GM23338 (cell line): ENCODE measurements around the gene LAMA1. TPM values are rescaled to one million over a fixed set of nuclear protein-coding genes. Genes with fewer than 3 reads are reported as not detected.

Experiments used
- ATAC-seq: fragments of 200-7000 bp; cut with Tn5 transposase; 3 replicates; pipeline ENCODE4 v1.9.1; 2020
- DNase-seq: peaks from one replicate; pipeline ENCODE4 v3.0.0-alpha.2; 2015; ENCODE audit warnings: low spot score
- H2AFZ ChIP-seq: fragments of 200-600 bp; sonication (generic); 2 replicates; pipeline ENCODE4 v1.8.0; 2016; ENCODE audit warnings: antibody characterized with exemption, mild to moderate bottlenecking, moderate library complexity
- H3F3A ChIP-seq: fragments of 200-600 bp; sonication (generic); replicated peaks from 2 replicates; pipeline ENCODE4 v1.8.0; 2017; ENCODE audit warnings: antibody characterized with exemption, mixed run types, low read depth
- H3K27ac ChIP-seq: fragments of 200-600 bp; sonication (generic); 2 replicates; pipeline ENCODE4 v1.6.1; 2016; ENCODE audit warnings: low read depth
- H3K27me3 ChIP-seq: fragments of 200-600 bp; sonication (generic); 2 replicates; pipeline ENCODE4 v1.8.0; 2016; ENCODE audit warnings: mild to moderate bottlenecking, mixed run types, moderate library complexity; ENCODE audit not compliant: insufficient read depth
- H3K36me3 ChIP-seq: fragments of 200-600 bp; sonication (generic); 2 replicates; pipeline ENCODE4 v1.8.0; 2016; ENCODE audit warnings: mild to moderate bottlenecking; ENCODE audit not compliant: insufficient read depth
- H3K4me1 ChIP-seq: fragments of 200-600 bp; sonication (generic); 2 replicates; pipeline ENCODE4 v1.8.0; 2016; ENCODE audit warnings: mild to moderate bottlenecking, moderate library complexity; ENCODE audit not compliant: insufficient read depth
- H3K4me2 ChIP-seq: fragments of 200-600 bp; sonication (generic); 2 replicates; pipeline ENCODE4 v1.7.1; 2017; ENCODE audit warnings: mixed run types
- H3K4me3 ChIP-seq: fragments of 200-600 bp; sonication (generic); 2 replicates; pipeline ENCODE4 v1.6.1; 2016; ENCODE audit warnings: mixed run types
- H3K79me2 ChIP-seq: fragments of 200-600 bp; sonication (generic); replicated peaks from 2 replicates; pipeline ENCODE4 v1.8.0; 2017; ENCODE audit warnings: mild to moderate bottlenecking; ENCODE audit not compliant: insufficient read depth
- H3K9me2 ChIP-seq: fragments of 200-600 bp; sonication (generic); 2 replicates; pipeline ENCODE4 v1.8.0; 2017; ENCODE audit not compliant: insufficient read depth
- H4K20me1 ChIP-seq: fragments of 200-600 bp; sonication (generic); replicated peaks from 2 replicates; pipeline ENCODE4 v1.8.0; 2017; ENCODE audit warnings: mild to moderate bottlenecking; ENCODE audit not compliant: insufficient read depth
- H3K27ac Mint-ChIP-seq: 2 replicates; pipeline ENCODE4 v1.8.0; 2020; ENCODE audit warnings: inconsistent platforms, mild to moderate bottlenecking, moderate library complexity, mixed read lengths
- H3K27me3 Mint-ChIP-seq: 3 replicates; pipeline ENCODE4 v1.8.0; 2022; ENCODE audit warnings: low read depth, mild to moderate bottlenecking, moderate library complexity, mixed read lengths, inconsistent platforms; ENCODE audit not compliant: insufficient read depth, poor library complexity
- H3K36me3 Mint-ChIP-seq: 3 replicates; pipeline ENCODE4 v1.8.0; 2021; ENCODE audit warnings: low read depth, mild to moderate bottlenecking, inconsistent platforms, moderate library complexity, mixed read lengths
- H3K4me1 Mint-ChIP-seq: 3 replicates; pipeline ENCODE4 v1.8.0; 2020; ENCODE audit warnings: mild to moderate bottlenecking, inconsistent platforms, mixed read lengths
- H3K4me3 Mint-ChIP-seq: 3 replicates; pipeline ENCODE4 v1.8.0; 2021; ENCODE audit warnings: moderate library complexity, mild to moderate bottlenecking, inconsistent platforms, mixed read lengths
- H3K9me3 Mint-ChIP-seq: 3 replicates; pipeline ENCODE4 v1.8.0; 2020; ENCODE audit warnings: moderate library complexity, mild to moderate bottlenecking, inconsistent platforms, mixed read lengths
- CREB1 ChIP-seq: fragments of 250-450 bp; sonication (Bioruptor Pico); IDR thresholded peaks from 2 replicates; pipeline ENCODE4 v1.5.0; 2020; ENCODE audit warnings: low read depth, mild to moderate bottlenecking, moderate library complexity
- ETS1 ChIP-seq: IDR thresholded peaks from 2 replicates; pipeline ENCODE4 v1.6.1; 2016; ENCODE audit warnings: antibody characterized with exemption
- EZH2 ChIP-seq: fragments of 200-600 bp; sonication (generic); IDR thresholded peaks from one replicate; pipeline ENCODE4 v1.8.0; 2017; ENCODE audit warnings: antibody characterized with exemption, mild to moderate bottlenecking, low read depth; ENCODE audit not compliant: unreplicated experiment
- EZH2phosphoT487 ChIP-seq: fragments of 200-600 bp; sonication (generic); IDR thresholded peaks from one replicate; pipeline ENCODE4 v1.8.1; 2018; ENCODE audit warnings: antibody characterized with exemption; ENCODE audit not compliant: unreplicated experiment
- JUNB ChIP-seq: IDR thresholded peaks from one replicate; pipeline ENCODE4 v1.6.1; 2016; ENCODE audit warnings: antibody characterized with exemption; ENCODE audit not compliant: unreplicated experiment
- NANOG ChIP-seq: IDR thresholded peaks from 2 replicates; pipeline ENCODE4 v1.6.1; 2016; ENCODE audit warnings: antibody characterized with exemption, borderline replicate concordance
- POLR2AphosphoS5 ChIP-seq: IDR thresholded peaks from 2 replicates; pipeline ENCODE4 v1.6.1; 2016; ENCODE audit warnings: antibody characterized with exemption, low read depth
- REST ChIP-seq: IDR thresholded peaks from one replicate; pipeline ENCODE4 v1.6.1; 2018; ENCODE audit warnings: antibody characterized with exemption; ENCODE audit not compliant: unreplicated experiment
- STAT1 ChIP-seq: IDR thresholded peaks from one replicate; pipeline ENCODE4 v1.6.1; 2016; ENCODE audit warnings: antibody characterized with exemption; ENCODE audit not compliant: unreplicated experiment
- ZNF114 ChIP-seq: fragments of 250-450 bp; sonication (Bioruptor Pico); IDR thresholded peaks from 2 replicates; pipeline ENCODE4 v1.5.0; 2020; ENCODE audit warnings: mild to moderate bottlenecking, moderate library complexity
- ZNF331 ChIP-seq: fragments of 250-450 bp; sonication (Bioruptor Pico); IDR thresholded peaks from 2 replicates; pipeline ENCODE4 v1.5.0; 2020; ENCODE audit warnings: low read depth, mild to moderate bottlenecking, moderate library complexity
- ZNF462 ChIP-seq: fragments of 250-450 bp; sonication (Bioruptor Pico); IDR thresholded peaks from 2 replicates; pipeline ENCODE4 v1.5.0; 2020; ENCODE audit warnings: mild to moderate bottlenecking, moderate library complexity
- polyA plus RNA-seq: library from polyadenylated mRNA; unstranded; fragments of >200 nt; fragmentation: Nextera tagmentation; extraction: Ambion mirVana; gene quantifications from 2 replicates; pipeline ENCODE4 v1.2.1, GENCODE V29; 2016
- total RNA-seq: library from RNA; depleted of rRNA; stranded (reverse); fragments of >200 nt; shearing (Covaris generic); gene quantifications from 2 replicates; pipeline ENCODE4 v1.2.3, GENCODE V29; 2014
- TF ChIP-seq, protein P1 (sequence below), 2 experiments: fragments of 200-600 bp in 1 of 2; sonication (generic) in 1 of 2; conservative IDR thresholded peaks; 2 replicates each; pipeline versions ENCODE4 v1.5.1 to v1.6.1; 2016 to 2017; ENCODE audit warnings: antibody characterized with exemption in 2 of 2, low read depth in 2 of 2, mild to moderate bottlenecking in 2 of 2, moderate library complexity in 1 of 2

LAMA1 gene
- total and polyA plus RNA-seq, 2 experiments from 2014 or later: 14.8 to 52.3 TPM

- TF ChIP-seq REST (no peak), JUNB (no peak), POLR2AphosphoS5 (no peak), EZH2phosphoT487 (no peak), ZNF331 (CRISPR knock-in tag) (no peak), CREB1 (no peak), ETS1 (no peak), EZH2 (no peak), NANOG (no peak), STAT1 (no peak), ZNF114 (CRISPR knock-in tag) (no peak), ZNF462 (CRISPR knock-in tag) (no peak)
- TF ChIP-seq, protein P1, sequence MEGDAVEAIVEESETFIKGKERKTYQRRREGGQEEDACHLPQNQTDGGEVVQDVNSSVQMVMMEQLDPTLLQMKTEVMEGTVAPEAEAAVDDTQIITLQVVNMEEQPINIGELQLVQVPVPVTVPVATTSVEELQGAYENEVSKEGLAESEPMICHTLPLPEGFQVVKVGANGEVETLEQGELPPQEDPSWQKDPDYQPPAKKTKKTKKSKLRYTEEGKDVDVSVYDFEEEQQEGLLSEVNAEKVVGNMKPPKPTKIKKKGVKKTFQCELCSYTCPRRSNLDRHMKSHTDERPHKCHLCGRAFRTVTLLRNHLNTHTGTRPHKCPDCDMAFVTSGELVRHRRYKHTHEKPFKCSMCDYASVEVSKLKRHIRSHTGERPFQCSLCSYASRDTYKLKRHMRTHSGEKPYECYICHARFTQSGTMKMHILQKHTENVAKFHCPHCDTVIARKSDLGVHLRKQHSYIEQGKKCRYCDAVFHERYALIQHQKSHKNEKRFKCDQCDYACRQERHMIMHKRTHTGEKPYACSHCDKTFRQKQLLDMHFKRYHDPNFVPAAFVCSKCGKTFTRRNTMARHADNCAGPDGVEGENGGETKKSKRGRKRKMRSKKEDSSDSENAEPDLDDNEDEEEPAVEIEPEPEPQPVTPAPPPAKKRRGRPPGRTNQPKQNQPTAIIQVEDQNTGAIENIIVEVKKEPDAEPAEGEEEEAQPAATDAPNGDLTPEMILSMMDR (conservative IDR thresholded peaks at IDR 0.05; ENCODE audit: low read depth in 2 of 2): no peak
- no peaks in the 10 kb centered on the region for H3F3A ChIP-seq
- no peaks in the 10 kb centered on the region for H3K27me3 ChIP-seq
- H3K27me3 Mint-ChIP-seq: no peaks in the 10 kb centered on the region
- H3K9me2 ChIP-seq: no peaks in the 10 kb centered on the region
- DNase-seq (no peak), ATAC-seq (no peak)
- H3K4me1 ChIP-seq: no peaks in the 10 kb centered on the region; the same call in 1 of the 2 replicates
- no peaks in the 10 kb centered on the region for H3K36me3 Mint-ChIP-seq
- H2AFZ ChIP-seq: no peak overlapping the region
- H3K4me1 Mint-ChIP-seq: peaks cover 7% of the 10 kb centered on the region; the same call in 2 of the 3 replicates
- no peak overlapping the region for H3K4me3 Mint-ChIP-seq
- H3K36me3 ChIP-seq: no peaks in the 10 kb centered on the region
- H3K4me3 ChIP-seq: no peak overlapping the region
- no peak overlapping the region for H3K27ac ChIP-seq
- H4K20me1 ChIP-seq: no peaks in the 10 kb centered on the region
- no peaks in the 10 kb centered on the region; the same call in 2 of the 3 replicates for H3K9me3 Mint-ChIP-seq
- peaks cover 14% of the 10 kb centered on the region; the same call in 1 of the 2 replicates for H3K79me2 ChIP-seq
- no peak overlapping the region for H3K27ac Mint-ChIP-seq
- no peak overlapping the region for H3K4me2 ChIP-seq
Measured at GRCh38 chr18:7105268-7105667, 12.3 kb downstream of the LAMA1 start.
